Adrenal gland (tissue), 12 donors: Measurements from ENCODE around the gene SLC7A10. TPM values are rescaled to one million over a fixed set of nuclear protein-coding genes. Genes with fewer than 3 reads are reported as not detected.

Source experiments
- DNase-seq, 7 donors: peaks; one replicate each; pipeline ENCODE4 v3.0.0-alpha.2; 2019 to 2020
- H3K27ac ChIP-seq, 5 donors: fragments of 200-600 bp; sonication (generic) in 4 of 5; 1 replicate in 3 of 5; 2 replicates in 2 of 5; pipeline versions ENCODE4 v1.5.1 to v1.8.0; 2016 to 2020; ENCODE audit warnings: mild to moderate bottlenecking in 1 of 5
- H3K27me3 ChIP-seq: fragments of 200-600 bp; 2 replicates; pipeline ENCODE4 v1.8.0; 2021
- H3K36me3 ChIP-seq, 2 donors: fragments of 200-600 bp; replicated peaks in 1 of 2; 1 replicate in 1 of 2; 2 replicates in 1 of 2; pipeline versions ENCODE4 v1.5.1 to v1.8.0; 2018 to 2022
- H3K4me1 ChIP-seq, 2 donors: fragments of 200-600 bp; replicated peaks in 1 of 2; 1 replicate in 1 of 2; 2 replicates in 1 of 2; pipeline versions ENCODE4 v1.5.1 to v1.8.0; 2018 to 2021
- H3K4me3 ChIP-seq, 4 donors: fragments of 200-600 bp; sonication (generic) in 3 of 4; one replicate each; pipeline ENCODE4 v1.5.1; 2016 to 2018
- H3K9me3 ChIP-seq, 3 donors: fragments of 200-600 bp; sonication (generic) in 1 of 3; replicated peaks in 1 of 3; 1 replicate in 2 of 3; 2 replicates in 1 of 3; pipeline versions ENCODE4 v1.5.1 to v1.8.0; 2016 to 2021
- POLR2A ChIP-seq, 2 donors: fragments of 450-650 bp; IDR thresholded peaks; one replicate each; pipeline ENCODE4 v1.6.1; 2017; ENCODE audit warnings: antibody characterized with exemption in 2 of 2, mild to moderate bottlenecking in 2 of 2, moderate library complexity in 1 of 2
- WGBS, 4 donors: extraction: QIAGEN DNeasy Blood & Tissue Kit in 2 of 4; methylation state at CpG; one replicate each; pipeline versions ENCODE4 v1.1.5 to v1.1.7; 2013 to 2017; 5-methylcytosine and 5-hydroxymethylcytosine counted together
- intact Hi-C, 2 donors: fragments of 100-400 bp; cut with DNase I; formaldehyde crosslinking; loops; one replicate each; pipeline versions ENCODE4 v1.14.1 to v1.15.0; 2022 to 2023
- polyA plus RNA-seq, 3 donors: library from polyadenylated mRNA; stranded (reverse); fragments of 200-250 nt in 2 of 3; fragments of 350-450 nt in 1 of 3; fragmentation: Illumina TruSeq in 1 of 3; extraction: RNeasy Lipid Tissue Mini Kit (QIAGEN cat#74804) in 1 of 3; gene quantifications; one replicate each; pipeline ENCODE4 v1.2.3, GENCODE V29; 2013 to 2014
- total RNA-seq, 9 donors: library from RNA; depleted of rRNA in 4 of 9; stranded (reverse); fragments of >200 nt in 4 of 9; fragments of 120-200 nt in 1 of 9; fragmentation: NEBNext Ultra II Directional in 1 of 9; extraction: Animal tissue kit (Norgen Biotek cat#: 25700) in 1 of 9; gene quantifications; one replicate each; pipeline versions ENCODE4 v1.1.0 to v1.2.4, GENCODE V29; 2013 to 2023
- TF ChIP-seq, protein P1 (sequence below), 6 experiments: fragments of 450-650 bp in 4 of 6; fragments of 200-600 bp in 2 of 6; sonication (generic) in 1 of 6; IDR thresholded peaks; 1 replicate in 5 of 6; 2 replicates in 1 of 6; pipeline versions ENCODE4 v1.5.1 to v1.8.0; 2016 to 2021; ENCODE audit warnings: antibody characterized with exemption in 6 of 6, mild to moderate bottlenecking in 2 of 6, moderate library complexity in 1 of 6
- donor health status: healthy with polysubstance abuse.
- donor health status: Bipolar disorder and iron deficiency.
- donor health status: DM: yes; HTN: yes; CAD: no.
- donor health status: DM: no; HTN: no; CAD: no.
- donor health status: DM: no; HTN: no; CAD: no.
- donor health status: DM: yes; HTN: yes; CAD: no.

SLC7A10 gene
- total and polyA plus RNA-seq, 12 donors: 0.14 to 9.3 (median 0.45) TPM; not detected in 4

DNA sequence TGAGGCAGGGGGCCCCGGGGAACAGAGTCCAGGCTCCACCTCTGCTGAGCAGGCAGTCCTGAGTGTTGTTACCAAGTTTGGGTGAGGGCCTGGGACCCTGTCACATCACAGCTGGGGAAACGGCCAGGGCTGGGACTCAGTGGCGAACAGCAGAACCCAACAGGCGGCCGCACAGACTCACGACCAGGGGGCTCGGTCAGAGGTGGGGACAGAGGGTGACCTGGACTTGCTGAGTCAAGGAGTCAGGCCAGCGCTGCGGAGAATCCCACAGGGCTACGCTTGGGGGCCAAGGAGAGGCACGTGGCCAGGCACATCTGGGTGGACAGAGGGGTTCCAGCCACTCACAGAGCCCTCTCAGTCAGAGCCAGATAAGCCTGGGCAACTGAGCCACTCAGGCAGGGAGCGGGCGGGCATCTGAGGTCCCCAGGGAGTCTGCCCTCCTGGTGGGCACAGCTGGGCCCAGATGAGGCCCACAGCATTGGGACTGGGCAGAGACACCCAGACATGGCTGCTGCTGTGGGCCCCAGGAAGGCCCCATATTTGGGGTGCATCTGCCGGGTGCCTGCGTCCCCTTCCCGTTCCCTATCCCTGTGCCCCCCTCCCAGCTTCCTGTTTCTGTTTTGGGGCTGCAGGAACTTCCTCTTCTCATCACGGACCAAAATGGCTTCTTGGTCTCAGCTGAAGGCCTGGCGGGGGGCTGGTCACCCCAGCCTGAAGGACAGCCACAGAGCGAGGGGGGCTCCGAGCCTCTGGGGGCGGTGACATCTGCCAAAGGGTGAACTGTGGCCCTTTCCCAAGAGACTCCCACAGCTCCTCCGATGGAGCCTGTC lies 42.7 kb upstream of the SLC7A10 start:
- no peaks in the 10 kb centered on the region for H3K27me3 ChIP-seq
- H3K9me3 ChIP-seq: no peaks in the 10 kb centered on the region
- TF ChIP-seq POLR2A (IDR thresholded peaks at IDR 0.05): no peak
- TF ChIP-seq, protein P1, sequence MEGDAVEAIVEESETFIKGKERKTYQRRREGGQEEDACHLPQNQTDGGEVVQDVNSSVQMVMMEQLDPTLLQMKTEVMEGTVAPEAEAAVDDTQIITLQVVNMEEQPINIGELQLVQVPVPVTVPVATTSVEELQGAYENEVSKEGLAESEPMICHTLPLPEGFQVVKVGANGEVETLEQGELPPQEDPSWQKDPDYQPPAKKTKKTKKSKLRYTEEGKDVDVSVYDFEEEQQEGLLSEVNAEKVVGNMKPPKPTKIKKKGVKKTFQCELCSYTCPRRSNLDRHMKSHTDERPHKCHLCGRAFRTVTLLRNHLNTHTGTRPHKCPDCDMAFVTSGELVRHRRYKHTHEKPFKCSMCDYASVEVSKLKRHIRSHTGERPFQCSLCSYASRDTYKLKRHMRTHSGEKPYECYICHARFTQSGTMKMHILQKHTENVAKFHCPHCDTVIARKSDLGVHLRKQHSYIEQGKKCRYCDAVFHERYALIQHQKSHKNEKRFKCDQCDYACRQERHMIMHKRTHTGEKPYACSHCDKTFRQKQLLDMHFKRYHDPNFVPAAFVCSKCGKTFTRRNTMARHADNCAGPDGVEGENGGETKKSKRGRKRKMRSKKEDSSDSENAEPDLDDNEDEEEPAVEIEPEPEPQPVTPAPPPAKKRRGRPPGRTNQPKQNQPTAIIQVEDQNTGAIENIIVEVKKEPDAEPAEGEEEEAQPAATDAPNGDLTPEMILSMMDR (IDR thresholded peaks at IDR 0.05): no peak
- H3K4me1 ChIP-seq: no peaks in the 10 kb centered on the region
- H3K27ac ChIP-seq: peak overlapping the region in 1 of 5 donors; percentile 40
- no peak for DNase-seq
- intact Hi-C loops: no loop called here
- no peak overlapping the region for H3K4me3 ChIP-seq
- no peaks in the 10 kb centered on the region for H3K36me3 ChIP-seq
- WGBS, 4 donors: 69 to 77% (median 74%) methylated on average over 3 to 22 of the region's 22 CpGs

DNA sequence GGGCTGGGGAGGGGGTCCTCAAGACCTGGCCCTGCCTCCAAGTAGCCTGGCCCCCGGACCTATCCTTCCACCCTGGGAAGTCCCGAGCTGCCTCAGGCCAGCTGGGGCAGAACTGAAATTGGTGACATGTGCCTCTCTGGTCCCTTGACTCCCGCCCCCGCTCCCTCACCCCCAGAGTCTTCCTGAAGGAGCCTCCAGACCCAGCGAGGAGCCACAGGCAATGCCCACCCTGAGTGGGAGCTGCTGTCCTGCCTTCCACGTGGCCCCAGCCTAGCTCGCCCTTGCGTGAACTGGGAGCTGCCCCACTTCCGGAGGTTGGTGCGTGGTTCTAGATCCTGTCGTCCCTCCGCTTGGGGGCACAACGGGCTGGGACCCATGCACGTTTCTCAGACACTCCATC lies 42.1 kb upstream of the SLC7A10 start:
- H3K27me3 ChIP-seq: no peaks in the 10 kb centered on the region
- TF ChIP-seq, protein P1 (IDR thresholded peaks at IDR 0.05): no peak
- no peak for TF ChIP-seq POLR2A (IDR thresholded peaks at IDR 0.05)
- H3K4me1 ChIP-seq: no peaks in the 10 kb centered on the region
- no peaks in the 10 kb centered on the region for H3K9me3 ChIP-seq
- no peak for DNase-seq
- H3K4me3 ChIP-seq: no peak overlapping the region
- intact Hi-C loops: no loop called here
- no peaks in the 10 kb centered on the region for H3K36me3 ChIP-seq
- WGBS, 4 donors: 53 to 72% (median 62%) methylated on average over 4 to 14 of the region's 14 CpGs
- no peak overlapping the region for H3K27ac ChIP-seq

DNA sequence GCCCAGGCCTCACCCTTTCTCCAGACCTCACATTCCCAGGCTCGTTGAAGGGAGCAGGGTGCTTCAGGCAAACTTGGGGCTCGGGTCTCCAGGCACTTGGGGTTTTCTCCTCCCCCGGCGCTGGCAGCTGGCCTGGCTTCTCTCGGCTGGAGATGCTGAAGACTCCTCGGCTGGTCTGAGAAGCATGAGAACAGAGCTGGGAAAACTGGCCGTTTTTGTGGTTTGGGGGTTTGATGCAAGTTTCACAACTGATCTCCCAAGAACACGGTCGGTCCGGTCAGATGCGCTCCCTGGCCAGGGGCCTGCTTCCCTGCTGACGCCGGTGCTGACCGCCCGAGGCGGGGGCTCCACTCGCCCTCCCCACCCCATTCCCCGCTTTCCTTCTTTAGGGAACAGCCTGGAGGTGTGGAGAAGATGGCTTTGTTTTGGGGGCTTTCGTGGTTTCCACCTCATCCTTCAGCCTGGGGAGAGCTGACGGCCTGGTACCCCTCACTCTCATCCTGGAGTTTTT lies 41.4 kb upstream of the SLC7A10 start:
- no peak overlapping the region for H3K27ac ChIP-seq
- TF ChIP-seq POLR2A (IDR thresholded peaks at IDR 0.05): no peak
- no peaks in the 10 kb centered on the region for H3K4me1 ChIP-seq
- no peaks in the 10 kb centered on the region for H3K9me3 ChIP-seq
- H3K36me3 ChIP-seq: no peaks in the 10 kb centered on the region
- 68 to 85% (median 78%) methylated on average over 13 to 20 of the region's 20 CpGs for WGBS, 4 donors
- no peak overlapping the region for H3K4me3 ChIP-seq
- H3K27me3 ChIP-seq: no peaks in the 10 kb centered on the region
- no peak for DNase-seq
- intact Hi-C loops: no loop called here

DNA sequence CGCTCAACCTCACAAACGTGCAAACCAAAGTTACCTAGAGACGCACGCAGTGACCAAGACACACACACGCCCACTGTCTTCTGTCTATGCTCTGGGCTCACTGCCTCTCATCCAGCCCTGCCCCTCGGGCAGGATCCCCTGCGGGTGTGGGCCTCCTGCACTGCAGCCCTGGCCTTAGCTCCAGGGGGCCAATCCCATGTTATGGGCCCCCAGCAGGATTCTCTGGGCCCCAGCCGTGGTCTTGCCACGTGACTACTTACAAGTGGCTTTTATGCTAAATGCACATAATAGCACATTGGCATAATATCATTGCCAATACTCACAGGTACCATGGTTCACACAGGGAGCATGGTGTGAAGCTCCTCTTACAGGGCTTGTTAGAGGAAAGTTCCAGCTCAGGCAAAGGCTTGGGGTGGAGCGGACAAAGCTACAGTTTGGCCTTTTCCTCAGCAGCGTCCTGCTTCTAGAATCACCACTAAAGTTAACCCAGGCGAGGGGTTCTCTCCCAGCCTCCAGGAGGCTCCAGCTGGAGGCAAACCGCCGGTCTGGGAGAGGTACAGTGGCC lies 39.3 kb upstream of the SLC7A10 start:
- no peak overlapping the region for H3K4me3 ChIP-seq
- intact Hi-C loops: no loop called here
- H3K36me3 ChIP-seq: no peaks in the 10 kb centered on the region
- H3K27ac ChIP-seq: no peak overlapping the region
- H3K4me1 ChIP-seq: no peaks in the 10 kb centered on the region
- H3K27me3 ChIP-seq: no peaks in the 10 kb centered on the region
- H3K9me3 ChIP-seq: no peaks in the 10 kb centered on the region
- TF ChIP-seq, protein P1 (IDR thresholded peaks at IDR 0.05): no peak
- TF ChIP-seq POLR2A (IDR thresholded peaks at IDR 0.05): no peak
- 87 to 94% (median 88%) methylated on average over 10 to 14 of the region's 14 CpGs for WGBS, 4 donors
- DNase-seq: no peak
